ENCODE measurements around the gene PLBD2.

DNA sequence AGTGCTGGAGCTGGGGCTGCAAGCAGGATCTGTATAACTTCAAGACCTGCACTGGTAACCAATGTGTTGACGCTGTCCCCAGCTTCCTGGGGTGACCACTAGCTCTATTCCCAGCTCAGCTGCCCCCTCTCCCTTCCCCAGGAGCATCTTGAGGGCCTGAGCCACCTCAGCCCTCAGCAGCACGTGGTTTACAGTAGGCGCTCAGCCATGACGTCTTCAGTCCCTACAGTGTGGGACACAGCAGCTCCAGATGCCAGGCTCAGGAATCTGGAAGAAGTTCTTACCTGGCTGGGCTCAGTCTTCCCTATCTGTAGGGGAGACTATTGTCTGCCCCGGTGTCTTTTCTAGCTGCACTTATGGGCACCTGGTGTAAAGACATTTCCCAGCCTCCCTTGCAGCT is 36.7 kb downstream of the PLBD2 start:
- TF ChIP-seq, protein P1, sequence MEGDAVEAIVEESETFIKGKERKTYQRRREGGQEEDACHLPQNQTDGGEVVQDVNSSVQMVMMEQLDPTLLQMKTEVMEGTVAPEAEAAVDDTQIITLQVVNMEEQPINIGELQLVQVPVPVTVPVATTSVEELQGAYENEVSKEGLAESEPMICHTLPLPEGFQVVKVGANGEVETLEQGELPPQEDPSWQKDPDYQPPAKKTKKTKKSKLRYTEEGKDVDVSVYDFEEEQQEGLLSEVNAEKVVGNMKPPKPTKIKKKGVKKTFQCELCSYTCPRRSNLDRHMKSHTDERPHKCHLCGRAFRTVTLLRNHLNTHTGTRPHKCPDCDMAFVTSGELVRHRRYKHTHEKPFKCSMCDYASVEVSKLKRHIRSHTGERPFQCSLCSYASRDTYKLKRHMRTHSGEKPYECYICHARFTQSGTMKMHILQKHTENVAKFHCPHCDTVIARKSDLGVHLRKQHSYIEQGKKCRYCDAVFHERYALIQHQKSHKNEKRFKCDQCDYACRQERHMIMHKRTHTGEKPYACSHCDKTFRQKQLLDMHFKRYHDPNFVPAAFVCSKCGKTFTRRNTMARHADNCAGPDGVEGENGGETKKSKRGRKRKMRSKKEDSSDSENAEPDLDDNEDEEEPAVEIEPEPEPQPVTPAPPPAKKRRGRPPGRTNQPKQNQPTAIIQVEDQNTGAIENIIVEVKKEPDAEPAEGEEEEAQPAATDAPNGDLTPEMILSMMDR (IDR thresholded peaks at IDR 0.05), result no peak
- TF ChIP-seq EZH2 (IDR thresholded peaks at IDR 0.05), result no peak

All from neural progenitor cell (in vitro differentiated cells).